Breast epithelium (tissue), 3 donors: ENCODE results near the gene PATJ.

Experiments used
- CTCF ChIP-seq, 3 donors: fragments of 450-650 bp; IDR thresholded peaks; one replicate each; pipeline ENCODE4 v1.5.1; 2016 to 2017; ENCODE audit warnings: antibody characterized with exemption in 3 of 3, mild to moderate bottlenecking in 3 of 3, moderate library complexity in 3 of 3
- POLR2A ChIP-seq: fragments of 450-650 bp; IDR thresholded peaks from one replicate; pipeline ENCODE4 v1.6.1; 2016; ENCODE audit warnings: antibody characterized with exemption, mild to moderate bottlenecking, moderate library complexity
- POLR2AphosphoS5 ChIP-seq, 3 donors: sonication (generic); formaldehyde crosslinking; IDR thresholded peaks; one replicate each; pipeline ENCODE4 v1.6.1; 2017; ENCODE audit warnings: antibody characterized with exemption in 3 of 3

- TF ChIP-seq POLR2AphosphoS5 (IDR thresholded peaks at IDR 0.05): no peak
- no peak for TF ChIP-seq POLR2A
- TF ChIP-seq CTCF (IDR thresholded peaks at IDR 0.05): no peak
Observed at GRCh38 chr1:62176597-62177312, 434.5 kb downstream of the PATJ start.
